ENCODE measurements around the gene LMO2. TPM values are rescaled to one million over a fixed set of nuclear protein-coding genes. Genes with fewer than 3 reads are reported as not detected.
"Not testable (repeated sequence)": the region's sequence is repeated elsewhere in the genome, so short reads cannot be mapped to it uniquely, and the experiment has no call there.

Gene LMO2
- total RNA-seq, 1 donor from 2014 or later = 0.55 TPM

GRCh38 chr11:33822981-33823380 lies 68.9 kb downstream of the LMO2 start:
- DNase-seq (ENCODE audit: low read depth) = not testable (repeated sequence)

- no peak for DNase-seq (ENCODE audit: low read depth)
These were observed 72.4 kb downstream of the LMO2 start for GRCh38 chr11:33819278-33820035.

Other genes starting within 250 kb of the LMO2 start
- gene C11orf91, start 191.2 kb downstream of the LMO2 start, total RNA-seq = not detected in 2 replicates
- 686 and 725 TPM in 2 replicates for gene CD59, start 155.7 kb downstream of the LMO2 start, total RNA-seq
- gene FBXO3, start 117.6 kb downstream of the LMO2 start, total RNA-seq = 57.1 and 64.3 TPM in 2 replicates
- 193 and 362 TPM in 2 replicates for gene CAPRIN1, start 159.7 kb upstream of the LMO2 start, total RNA-seq
- 12.2 and 31.6 TPM in 2 replicates for gene NAT10, start 213.6 kb upstream of the LMO2 start, total RNA-seq

Measured in renal cortical epithelial cell (primary cell).